ENCODE measurements around the gene UBAP2.

DNA sequence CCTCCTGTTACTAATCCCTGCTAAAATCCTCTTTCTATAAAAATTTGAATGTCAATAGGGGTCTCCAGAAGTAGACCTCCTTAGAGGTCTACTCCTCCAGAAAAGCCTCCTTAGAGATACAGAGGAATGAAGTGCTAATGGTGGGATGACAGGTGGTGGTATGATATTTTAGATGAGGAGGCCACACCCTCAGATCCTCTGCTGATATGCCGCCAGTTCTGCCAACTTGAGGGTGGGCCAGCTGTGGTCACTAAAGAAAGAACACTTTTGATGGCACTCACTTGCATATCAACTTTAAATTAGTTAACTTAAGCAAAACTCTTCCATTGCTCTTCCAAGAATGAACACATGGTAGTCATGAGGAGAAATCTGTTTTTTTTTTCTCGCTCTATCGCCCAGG is 16.9 kb upstream of the UBAP2 start:
- TF ChIP-seq, protein P1, sequence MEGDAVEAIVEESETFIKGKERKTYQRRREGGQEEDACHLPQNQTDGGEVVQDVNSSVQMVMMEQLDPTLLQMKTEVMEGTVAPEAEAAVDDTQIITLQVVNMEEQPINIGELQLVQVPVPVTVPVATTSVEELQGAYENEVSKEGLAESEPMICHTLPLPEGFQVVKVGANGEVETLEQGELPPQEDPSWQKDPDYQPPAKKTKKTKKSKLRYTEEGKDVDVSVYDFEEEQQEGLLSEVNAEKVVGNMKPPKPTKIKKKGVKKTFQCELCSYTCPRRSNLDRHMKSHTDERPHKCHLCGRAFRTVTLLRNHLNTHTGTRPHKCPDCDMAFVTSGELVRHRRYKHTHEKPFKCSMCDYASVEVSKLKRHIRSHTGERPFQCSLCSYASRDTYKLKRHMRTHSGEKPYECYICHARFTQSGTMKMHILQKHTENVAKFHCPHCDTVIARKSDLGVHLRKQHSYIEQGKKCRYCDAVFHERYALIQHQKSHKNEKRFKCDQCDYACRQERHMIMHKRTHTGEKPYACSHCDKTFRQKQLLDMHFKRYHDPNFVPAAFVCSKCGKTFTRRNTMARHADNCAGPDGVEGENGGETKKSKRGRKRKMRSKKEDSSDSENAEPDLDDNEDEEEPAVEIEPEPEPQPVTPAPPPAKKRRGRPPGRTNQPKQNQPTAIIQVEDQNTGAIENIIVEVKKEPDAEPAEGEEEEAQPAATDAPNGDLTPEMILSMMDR (IDR thresholded peaks at IDR 0.05) = no peak
- no peak for TF ChIP-seq POLR2A (IDR thresholded peaks at IDR 0.05)
- TF ChIP-seq POLR2AphosphoS5 (IDR thresholded peaks at IDR 0.05) = no peak

Measured in prostate gland (tissue), 2 donors.